Neuron (in vitro differentiated cells): Measurements from ENCODE around the gene PAOX.

Source experiments
- H2AFZ ChIP-seq: one replicate; pipeline ENCODE4 v1.6.1; 2013; ENCODE audit warnings: low read depth, mild to moderate bottlenecking, inconsistent platforms, low read length, moderate library complexity
- H3K27me3 ChIP-seq: one replicate; pipeline ENCODE4 v1.6.1; 2013; ENCODE audit warnings: low read length; ENCODE audit not compliant: insufficient read depth
- H3K36me3 ChIP-seq: one replicate; pipeline ENCODE4 v1.6.1; 2013; ENCODE audit warnings: low read length; ENCODE audit not compliant: insufficient read depth
- H3K4me1 ChIP-seq: one replicate; pipeline ENCODE4 v1.6.1; 2013; ENCODE audit warnings: low read length; ENCODE audit not compliant: insufficient read depth
- H3K4me3 ChIP-seq: 2 replicates; pipeline ENCODE4 v1.5.1; 2013; ENCODE audit warnings: mild to moderate bottlenecking, low read length, moderate library complexity
- H3K9me3 ChIP-seq: one replicate; pipeline ENCODE4 v1.6.1; 2013; ENCODE audit warnings: low read length

PAOX gene

DNA sequence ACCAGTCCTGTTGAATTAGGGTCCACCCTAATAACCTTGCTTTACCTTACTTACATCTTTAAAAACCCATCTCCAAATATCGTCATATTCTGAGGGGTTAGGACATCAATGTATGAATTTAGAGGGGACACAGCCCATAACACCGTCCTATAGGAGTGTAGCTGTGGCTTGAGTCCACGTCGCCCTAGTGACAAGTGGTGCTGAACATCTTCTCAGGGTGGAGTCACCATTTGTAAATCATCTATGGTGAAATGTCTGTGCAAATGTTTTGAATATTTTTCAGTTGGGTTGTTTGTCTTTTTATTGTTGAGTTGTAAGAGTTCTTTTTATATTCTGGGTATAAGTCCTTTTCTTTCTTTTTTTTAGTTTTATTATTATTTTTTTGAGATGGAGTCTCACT lies 37.1 kb upstream of the PAOX start:
- peaks cover 4% of the 10 kb centered on the region for H3K4me1 ChIP-seq
- no peaks in the 10 kb centered on the region for H3K36me3 ChIP-seq
- no peak overlapping the region for H3K4me3 ChIP-seq
- H2AFZ ChIP-seq = no peak overlapping the region
- peaks cover 6% of the 10 kb centered on the region for H3K27me3 ChIP-seq
- H3K9me3 ChIP-seq = no peaks in the 10 kb centered on the region

DNA sequence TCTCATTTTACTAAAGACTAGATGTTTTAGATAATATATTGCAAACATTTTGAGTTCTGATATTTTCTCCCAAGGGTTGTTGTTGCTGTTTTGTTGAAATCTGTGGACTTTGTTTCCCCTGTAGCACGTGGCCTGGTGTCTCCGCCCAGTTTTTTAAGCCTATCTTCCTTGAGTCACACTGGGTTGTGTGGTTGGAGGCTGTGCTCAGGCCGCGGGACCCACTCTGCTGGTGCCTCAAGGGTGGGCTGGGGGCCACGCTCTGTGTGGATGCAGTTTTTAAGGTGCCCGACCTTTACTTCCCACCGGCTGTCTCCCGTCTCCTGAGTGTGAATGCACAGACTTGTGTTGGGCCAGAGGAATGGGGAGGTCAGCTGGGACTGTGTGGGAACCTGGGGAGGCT lies 36.1 kb upstream of the PAOX start:
- Histone ChIP-seq H2AFZ (no peak overlapping the region), H3K9me3 (no peaks in the 10 kb centered on the region), H3K36me3 (no peaks in the 10 kb centered on the region), H3K4me1 (peaks cover 4% of the 10 kb centered on the region), H3K27me3 (no peaks in the 10 kb centered on the region), H3K4me3 (no peak overlapping the region)

DNA sequence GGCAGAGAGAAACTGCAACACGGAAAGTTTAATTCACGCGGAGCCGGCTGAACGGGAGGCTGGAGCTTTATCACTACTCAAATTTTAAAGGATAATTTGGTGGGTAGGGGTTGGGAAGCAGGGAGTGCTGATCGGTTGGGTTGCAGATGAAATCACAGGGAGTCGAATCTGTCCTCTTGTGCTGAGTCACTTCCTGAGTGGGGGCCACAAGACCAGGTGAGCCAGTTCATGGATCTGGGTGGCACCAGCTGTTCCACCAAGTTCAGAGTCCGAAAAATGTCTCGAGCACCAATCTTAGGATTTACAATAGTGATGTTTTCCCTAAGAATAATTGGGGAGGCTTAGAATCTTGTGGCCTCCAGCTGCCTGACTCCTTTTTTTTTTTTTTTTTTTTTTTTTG lies 35.5 kb upstream of the PAOX start:
- no peaks in the 10 kb centered on the region for H3K9me3 ChIP-seq
- no peak overlapping the region for H3K4me3 ChIP-seq
- H2AFZ ChIP-seq = no peak overlapping the region
- H3K36me3 ChIP-seq = no peaks in the 10 kb centered on the region
- no peaks in the 10 kb centered on the region for H3K27me3 ChIP-seq
- H3K4me1 ChIP-seq = peaks cover 4% of the 10 kb centered on the region

DNA sequence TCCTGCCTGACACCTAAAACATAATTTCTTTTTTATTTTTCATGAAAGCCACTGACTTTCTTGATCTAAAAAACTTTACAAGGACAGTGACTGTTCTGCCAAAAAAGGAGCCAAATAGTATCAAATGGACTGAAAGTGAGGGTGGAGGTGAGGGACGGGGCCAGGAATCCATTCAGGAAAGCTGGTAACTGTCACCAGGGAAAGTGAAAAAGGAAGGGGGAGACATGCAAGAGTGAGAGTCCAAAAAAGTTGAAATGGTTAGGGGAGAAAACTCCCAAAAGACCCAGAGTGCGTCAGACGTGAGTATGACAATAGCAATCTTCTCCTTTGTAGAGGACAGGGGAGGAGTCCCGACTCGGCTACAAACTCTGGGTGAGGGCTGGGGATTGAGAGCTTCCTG lies 34.8 kb upstream of the PAOX start:
- Histone ChIP-seq H3K4me1 (peaks cover 4% of the 10 kb centered on the region), H3K4me3 (no peak overlapping the region), H2AFZ (no peak overlapping the region), H3K36me3 (no peaks in the 10 kb centered on the region), H3K9me3 (no peaks in the 10 kb centered on the region), H3K27me3 (no peaks in the 10 kb centered on the region)

DNA sequence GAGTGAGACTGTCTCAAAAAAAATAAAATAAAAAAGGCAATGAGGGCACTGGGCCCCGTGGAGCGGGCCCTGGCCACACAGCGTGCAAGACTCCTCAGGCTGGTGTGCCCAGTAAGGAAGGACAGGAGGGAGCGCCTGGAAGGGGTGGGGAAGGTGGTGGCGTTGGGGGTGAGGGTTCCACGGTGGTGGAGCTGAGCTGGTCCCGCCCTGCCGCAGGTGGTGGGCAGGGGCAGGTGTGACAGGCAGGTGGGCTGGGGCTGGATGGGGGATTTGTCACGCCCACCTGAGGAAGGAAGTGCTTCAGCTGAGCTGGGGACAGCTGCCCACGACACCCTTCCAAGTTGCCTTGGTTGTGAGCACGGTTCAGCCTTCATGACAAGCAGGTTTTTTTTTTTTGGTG lies 32.6 kb upstream of the PAOX start:
- Histone ChIP-seq H3K27me3 (no peaks in the 10 kb centered on the region), H3K36me3 (no peaks in the 10 kb centered on the region), H2AFZ (no peak overlapping the region), H3K4me1 (peaks cover 4% of the 10 kb centered on the region), H3K4me3 (no peak overlapping the region), H3K9me3 (no peaks in the 10 kb centered on the region)

DNA sequence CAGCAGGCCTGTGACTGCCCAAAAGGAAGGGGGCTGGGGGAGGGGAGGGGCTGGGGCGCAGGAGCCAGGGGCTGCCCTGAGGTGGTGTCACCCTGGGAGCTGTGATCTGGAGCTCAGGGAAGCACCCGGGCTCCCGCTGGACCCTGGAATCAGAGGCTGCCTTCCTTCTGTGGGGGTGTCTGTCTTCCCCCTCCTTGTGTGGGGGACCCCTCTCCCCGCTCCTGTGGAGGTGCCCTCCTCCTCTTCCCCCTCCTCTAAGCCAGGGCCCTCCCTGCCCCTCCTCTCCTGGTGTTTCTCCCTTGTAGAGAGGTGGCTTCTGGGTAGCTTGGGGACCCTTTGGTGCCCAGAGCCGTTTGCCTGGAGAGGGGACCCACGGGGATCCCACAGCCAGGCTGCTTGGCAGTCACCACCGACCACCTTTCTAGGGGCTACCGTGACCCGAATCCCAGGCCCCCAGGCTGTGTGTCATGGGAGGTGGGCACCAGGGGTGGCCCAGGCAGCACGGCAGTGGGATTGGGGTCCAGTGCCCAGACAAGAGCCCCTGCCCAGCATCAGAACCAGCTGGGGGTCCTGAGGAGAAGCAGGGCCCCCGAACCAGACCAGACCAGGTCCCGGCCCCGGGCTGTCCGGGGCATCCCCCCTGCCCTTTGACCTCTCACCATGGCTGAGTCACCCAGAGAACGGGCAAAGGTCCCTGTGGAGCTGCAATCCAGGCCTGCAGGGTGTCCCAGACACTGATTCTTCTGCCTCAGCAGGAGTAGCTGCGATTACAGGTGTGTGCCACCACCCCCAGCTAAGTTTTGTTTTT lies 31.1 kb upstream of the PAOX start:
- Histone ChIP-seq H3K4me3 (no peak overlapping the region), H3K4me1 (peaks cover 4% of the 10 kb centered on the region), H3K36me3 (no peaks in the 10 kb centered on the region), H2AFZ (no peak overlapping the region), H3K9me3 (no peaks in the 10 kb centered on the region), H3K27me3 (no peaks in the 10 kb centered on the region)

DNA sequence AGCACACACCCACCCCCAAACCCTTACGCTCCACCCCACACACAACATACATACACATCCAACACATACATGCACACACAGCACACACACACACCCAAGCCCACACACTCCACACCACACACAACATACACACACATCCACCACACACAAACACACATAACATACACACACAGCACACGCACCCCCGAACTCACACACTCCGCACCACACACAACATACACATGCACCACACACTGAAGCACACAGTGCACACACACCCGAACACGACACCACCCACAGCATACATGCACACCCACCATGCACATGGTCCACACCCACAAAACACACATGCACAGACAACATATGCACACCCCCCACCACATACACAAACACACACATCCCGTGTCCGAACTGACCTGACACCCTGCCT lies 29.9 kb upstream of the PAOX start:
- H3K9me3 ChIP-seq = no peaks in the 10 kb centered on the region
- H3K27me3 ChIP-seq = no peaks in the 10 kb centered on the region
- peaks cover 4% of the 10 kb centered on the region for H3K4me1 ChIP-seq
- no peaks in the 10 kb centered on the region for H3K36me3 ChIP-seq
- no peak overlapping the region for H2AFZ ChIP-seq
- H3K4me3 ChIP-seq = no peak overlapping the region

- H3K9me3 ChIP-seq = no peaks in the 10 kb centered on the region
- no peak overlapping the region for H3K4me3 ChIP-seq
- H3K4me1 ChIP-seq = peaks cover 4% of the 10 kb centered on the region
- no peak overlapping the region for H2AFZ ChIP-seq
- no peaks in the 10 kb centered on the region for H3K36me3 ChIP-seq
- no peaks in the 10 kb centered on the region for H3K27me3 ChIP-seq
Observed at GRCh38 chr10:133349577-133350011, 29.5 kb upstream of the PAOX start.

DNA sequence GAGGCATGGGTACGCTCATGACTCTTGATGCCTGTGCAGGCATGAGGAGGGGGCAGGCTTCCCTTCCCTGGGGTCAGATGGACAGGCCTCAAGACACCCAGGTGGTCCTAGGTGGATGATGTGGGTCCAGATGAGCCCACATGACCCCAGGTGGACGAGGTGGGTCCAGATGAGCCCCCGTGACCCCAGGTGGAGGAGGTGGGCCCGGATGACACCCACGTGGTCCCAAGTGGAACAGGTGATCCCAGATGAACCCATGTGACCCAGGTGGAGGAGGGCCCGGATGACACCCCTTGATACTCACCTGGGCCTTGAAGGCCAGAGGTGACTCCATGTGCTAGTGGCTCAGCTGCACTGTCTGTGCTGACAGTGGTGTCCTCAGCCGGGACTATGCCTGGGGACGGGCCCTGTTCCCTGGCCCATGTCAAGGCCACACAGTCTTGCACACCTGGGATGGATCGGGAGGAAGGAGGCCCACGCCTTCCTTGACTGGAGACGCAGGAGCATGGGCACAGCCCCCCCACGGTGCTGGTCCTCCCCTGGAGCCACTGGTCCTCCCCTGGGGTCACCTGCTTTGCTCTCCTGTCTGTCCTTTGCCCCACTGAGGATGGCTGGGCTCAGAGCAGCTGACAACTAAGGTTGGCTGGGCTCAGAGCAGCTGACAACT lies 28.6 kb upstream of the PAOX start:
- Histone ChIP-seq H3K4me1 (peaks cover 2% of the 10 kb centered on the region), H3K9me3 (no peaks in the 10 kb centered on the region), H3K36me3 (no peaks in the 10 kb centered on the region), H3K4me3 (no peak overlapping the region), H3K27me3 (no peaks in the 10 kb centered on the region), H2AFZ (no peak overlapping the region)

DNA sequence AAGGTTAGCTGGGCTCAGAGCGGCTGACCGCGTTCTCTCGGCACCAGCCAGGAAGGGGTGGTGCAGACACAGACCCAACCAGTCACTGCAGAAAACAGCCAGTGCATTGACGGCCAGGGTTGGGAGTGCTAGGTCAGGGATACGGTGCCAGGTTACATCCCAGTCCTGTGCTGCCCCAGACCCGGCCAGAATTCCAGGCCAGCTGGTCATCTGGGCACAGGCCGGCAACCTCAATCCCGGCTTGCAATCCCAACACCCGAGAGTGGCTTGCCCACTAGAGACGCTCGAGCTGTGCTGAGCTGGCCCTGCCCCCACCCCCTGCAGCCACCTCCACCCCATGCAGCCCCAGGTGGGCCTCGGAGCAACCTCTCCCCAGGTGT lies 28.1 kb upstream of the PAOX start:
- Histone ChIP-seq H3K27me3 (no peaks in the 10 kb centered on the region), H3K4me3 (no peak overlapping the region), H3K4me1 (no peaks in the 10 kb centered on the region), H2AFZ (no peak overlapping the region), H3K9me3 (no peaks in the 10 kb centered on the region), H3K36me3 (no peaks in the 10 kb centered on the region)

GRCh38 chr10:133351408-133352318 lies 27.4 kb upstream of the PAOX start:
- no peaks in the 10 kb centered on the region for H3K9me3 ChIP-seq
- H2AFZ ChIP-seq = no peak overlapping the region
- H3K4me3 ChIP-seq = no peak overlapping the region
- no peaks in the 10 kb centered on the region for H3K36me3 ChIP-seq
- H3K4me1 ChIP-seq = peaks cover 2% of the 10 kb centered on the region
- no peaks in the 10 kb centered on the region for H3K27me3 ChIP-seq

GRCh38 chr10:133353202-133353959 lies 25.7 kb upstream of the PAOX start:
- Histone ChIP-seq H3K4me1 (peaks cover 6% of the 10 kb centered on the region), H3K4me3 (no peak overlapping the region), H3K36me3 (no peaks in the 10 kb centered on the region), H2AFZ (no peak overlapping the region), H3K9me3 (no peaks in the 10 kb centered on the region), H3K27me3 (no peaks in the 10 kb centered on the region)
